ENCODE data around the gene NSMCE1. TPM values are rescaled to one million over a fixed set of nuclear protein-coding genes. Genes with fewer than 3 reads are reported as not detected.

Gene NSMCE1
- total RNA-seq, 4 donors from 2014 or later: 27.7 to 41.4 (median 31.5) TPM

DNA sequence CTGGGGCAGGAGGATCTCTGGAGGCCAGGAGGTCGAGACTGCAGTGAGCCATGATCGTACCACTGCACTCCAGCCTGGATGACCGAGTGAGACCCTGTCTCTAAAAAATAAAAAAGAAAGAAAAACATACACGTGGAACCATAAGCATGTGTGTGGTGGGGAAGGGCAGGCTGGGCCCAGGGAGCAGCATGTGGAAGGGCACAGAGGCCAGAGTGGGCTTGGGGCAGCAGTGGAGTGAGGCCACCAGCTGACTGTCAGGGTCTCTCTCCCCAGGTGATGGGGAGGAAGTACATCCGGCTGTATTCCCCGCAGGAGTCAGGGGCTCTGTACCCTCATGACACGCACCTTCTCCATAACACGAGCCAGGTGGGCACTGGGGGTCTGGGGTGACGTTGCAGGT is 48.5 kb downstream of the NSMCE1 start:
- TF ChIP-seq EP300 (IDR thresholded peaks at IDR 0.05): no peak
- TF ChIP-seq CTCF (IDR thresholded peaks at IDR 0.05): no peak
- TF ChIP-seq POLR2A (IDR thresholded peaks at IDR 0.05): no peak
- H3K27me3 ChIP-seq: no peaks in the 10 kb centered on the region
- H3K36me3 ChIP-seq: peaks cover 0 to 77% (median 0%) of the 10 kb centered on the region in 3 donors
- no peak for DNase-seq (ENCODE audit: low spot score in 2 of 2)
- no peaks in the 10 kb centered on the region for H3K9me3 ChIP-seq
- H3K27ac ChIP-seq: no peak overlapping the region
- H3K4me1 ChIP-seq: peaks cover 0 to 12% (median 0%) of the 10 kb centered on the region in 4 donors
- no peak overlapping the region for H3K4me3 ChIP-seq
- WGBS, 2 donors: 87 to 90% methylated on average over 8 to 9 of the region's 9 CpGs

DNA sequence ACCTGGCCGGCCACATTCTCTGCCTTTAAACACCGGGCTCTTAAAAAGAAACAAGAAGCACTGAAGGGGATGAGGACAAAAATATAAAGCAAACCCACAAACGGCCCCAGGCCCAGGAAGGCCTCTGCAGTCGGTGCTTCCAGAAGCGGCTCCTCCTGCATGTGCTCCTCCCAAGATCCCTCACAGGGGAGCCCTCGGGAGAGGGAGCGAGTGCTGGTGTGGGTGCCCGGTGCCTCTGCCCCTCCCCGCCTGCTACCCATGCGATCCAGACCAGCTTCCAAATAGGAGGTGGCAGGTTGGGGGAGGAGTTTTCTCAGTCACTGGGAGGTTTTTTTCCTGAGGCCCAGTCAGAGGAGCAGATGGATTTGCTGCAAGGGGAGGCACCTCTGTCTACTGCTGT is 49.4 kb downstream of the NSMCE1 start:
- H3K36me3 ChIP-seq: peaks cover 0 to 77% (median 0%) of the 10 kb centered on the region in 3 donors
- H3K27ac ChIP-seq: no peak overlapping the region
- H3K4me3 ChIP-seq: no peak overlapping the region
- H3K27me3 ChIP-seq: no peaks in the 10 kb centered on the region
- H3K9me3 ChIP-seq: no peaks in the 10 kb centered on the region
- no peak for TF ChIP-seq CTCF (IDR thresholded peaks at IDR 0.05)
- TF ChIP-seq POLR2A (IDR thresholded peaks at IDR 0.05): no peak
- no peak for TF ChIP-seq EP300 (IDR thresholded peaks at IDR 0.05)
- DNase-seq (ENCODE audit: low spot score in 2 of 2): no peak
- peaks cover 0 to 12% (median 0%) of the 10 kb centered on the region in 4 donors for H3K4me1 ChIP-seq
- WGBS, 2 donors: 74 to 85% methylated on average over 10 of the region's 10 CpGs

GRCh38 chr16:27218756-27219155 is 49.8 kb downstream of the NSMCE1 start:
- Histone ChIP-seq H3K27ac (no peak overlapping the region), H3K4me3 (no peak overlapping the region), H3K9me3 (no peaks in the 10 kb centered on the region), H3K36me3 (peaks cover 0 to 75% (median 0%) of the 10 kb centered on the region in 3 donors), H3K4me1 (peaks cover 0 to 12% (median 0%) of the 10 kb centered on the region in 4 donors), H3K27me3 (no peaks in the 10 kb centered on the region)
- TF ChIP-seq EP300 (IDR thresholded peaks at IDR 0.05): no peak
- TF ChIP-seq CTCF (IDR thresholded peaks at IDR 0.05): no peak
- no peak for TF ChIP-seq POLR2A (IDR thresholded peaks at IDR 0.05)
- WGBS, 2 donors: 83 to 92% methylated on average over 9 of the region's 9 CpGs
- DNase-seq (ENCODE audit: low spot score in 2 of 2): no peak

DNA sequence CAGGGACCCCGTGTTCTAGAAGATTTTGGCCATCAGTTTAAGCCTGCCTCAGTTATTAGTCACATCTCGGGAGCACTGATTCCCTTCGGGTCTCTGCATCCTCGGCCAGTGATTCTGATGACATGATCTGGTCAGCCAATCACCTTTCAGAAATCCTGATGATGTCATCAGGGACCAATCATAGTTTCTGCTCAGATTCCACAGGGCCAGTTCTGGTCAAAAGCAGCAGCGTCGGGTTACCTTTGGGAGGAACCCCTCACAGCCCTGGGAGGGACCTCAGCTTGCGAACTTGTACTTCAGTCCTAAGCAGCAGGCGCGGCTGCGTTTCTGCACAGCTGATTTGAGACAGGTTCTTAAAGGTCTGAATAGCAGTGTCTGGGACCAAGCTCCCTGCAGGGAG is 51.3 kb downstream of the NSMCE1 start:
- Histone ChIP-seq H3K4me1 (peaks cover 0 to 1% (median 0%) of the 10 kb centered on the region in 4 donors), H3K36me3 (peaks cover 0 to 80% (median 0%) of the 10 kb centered on the region in 3 donors), H3K9me3 (no peaks in the 10 kb centered on the region), H3K27ac (no peak overlapping the region), H3K4me3 (no peak overlapping the region), H3K27me3 (no peaks in the 10 kb centered on the region)
- TF ChIP-seq EP300 (IDR thresholded peaks at IDR 0.05): no peak
- TF ChIP-seq CTCF (IDR thresholded peaks at IDR 0.05): no peak
- no peak for TF ChIP-seq POLR2A (IDR thresholded peaks at IDR 0.05)
- no peak for DNase-seq (ENCODE audit: low spot score in 2 of 2)
- WGBS, 2 donors: 51 to 55% methylated on average over 7 to 9 of the region's 10 CpGs

DNA sequence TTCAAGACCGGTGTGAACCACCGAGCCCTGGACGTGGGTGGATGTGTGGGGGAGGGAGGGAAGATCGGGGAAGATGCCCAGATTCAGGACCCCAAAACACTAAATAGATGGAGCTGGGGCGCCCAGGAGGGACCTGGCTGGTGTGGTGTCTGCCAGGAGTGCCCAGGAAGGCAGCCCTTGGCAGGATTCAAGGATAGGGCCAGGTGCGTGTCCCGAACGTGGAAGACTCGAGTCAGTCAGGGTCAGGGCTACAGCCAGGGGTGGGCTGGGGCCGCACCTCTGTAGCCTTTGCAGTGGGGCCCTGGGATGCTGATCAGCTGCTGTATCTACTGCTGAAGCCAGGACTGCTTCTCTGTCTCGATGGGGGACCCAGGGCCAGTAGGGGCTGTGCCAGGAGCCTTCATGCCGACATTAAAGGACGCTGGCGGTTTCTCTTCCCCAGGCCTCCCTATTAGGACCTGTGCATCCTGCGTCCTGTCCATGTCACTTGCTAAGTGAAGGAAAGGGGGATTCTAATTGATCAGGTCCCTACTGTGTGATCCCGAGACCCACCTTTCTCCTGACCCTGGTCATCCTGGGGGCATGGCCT is 52.2 kb downstream of the NSMCE1 start:
- H3K9me3 ChIP-seq: no peaks in the 10 kb centered on the region
- DNase-seq (ENCODE audit: low spot score in 2 of 2): no peak
- no peaks in the 10 kb centered on the region for H3K4me1 ChIP-seq
- TF ChIP-seq CTCF (IDR thresholded peaks at IDR 0.05) (no peak), POLR2A (IDR thresholded peaks at IDR 0.05) (no peak), EP300 (IDR thresholded peaks at IDR 0.05) (no peak)
- H3K36me3 ChIP-seq: peaks cover 0 to 84% (median 0%) of the 10 kb centered on the region in 3 donors
- no peak overlapping the region for H3K4me3 ChIP-seq
- WGBS, 2 donors: 91 to 92% methylated on average over 15 to 16 of the region's 16 CpGs
- H3K27me3 ChIP-seq: no peaks in the 10 kb centered on the region
- H3K27ac ChIP-seq: no peak overlapping the region
